Hematopoietic multipotent progenitor cell treated with erythropoietin and hydrocortisone succinate and interleukin-3 and kit ligand, for 4 days (in vitro differentiated cells): ENCODE measurements around the gene PLCH1.

Experiments used
- DNase-seq: peaks from one replicate; pipeline ENCODE4 v3.0.0-alpha.2; 2015

Gene PLCH1

DNA sequence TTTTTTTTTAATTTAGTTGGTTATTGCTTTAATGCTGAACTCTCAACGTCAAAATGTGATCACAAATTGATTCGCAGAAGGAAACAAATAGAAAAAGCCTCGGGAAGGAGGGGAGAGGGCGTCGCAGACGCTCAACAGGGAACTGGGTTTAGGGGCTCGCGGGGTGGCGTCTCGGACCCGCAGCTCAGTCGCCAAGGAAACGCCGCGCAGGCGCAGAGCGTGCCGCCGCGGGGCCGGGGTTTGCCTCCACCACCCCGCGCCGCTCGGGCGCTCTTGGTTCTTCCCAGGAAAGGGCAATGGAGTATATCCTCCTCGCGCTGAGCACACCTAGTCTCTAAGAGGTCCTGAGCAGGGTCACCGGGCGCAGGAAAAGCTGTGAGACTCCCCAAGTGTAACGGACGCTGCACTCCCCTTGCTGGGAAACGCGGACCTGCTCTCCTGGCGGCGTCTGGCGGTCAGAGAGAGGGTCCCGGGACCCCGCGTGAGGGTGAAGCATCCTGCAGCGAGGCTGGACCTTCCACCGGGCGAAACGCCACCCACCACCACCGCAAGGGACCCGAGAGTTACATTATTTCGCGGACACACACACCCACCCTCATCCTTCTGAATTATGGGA is 753 bp downstream of the PLCH1 start:
- peak; percentile 52 for DNase-seq

DNA sequence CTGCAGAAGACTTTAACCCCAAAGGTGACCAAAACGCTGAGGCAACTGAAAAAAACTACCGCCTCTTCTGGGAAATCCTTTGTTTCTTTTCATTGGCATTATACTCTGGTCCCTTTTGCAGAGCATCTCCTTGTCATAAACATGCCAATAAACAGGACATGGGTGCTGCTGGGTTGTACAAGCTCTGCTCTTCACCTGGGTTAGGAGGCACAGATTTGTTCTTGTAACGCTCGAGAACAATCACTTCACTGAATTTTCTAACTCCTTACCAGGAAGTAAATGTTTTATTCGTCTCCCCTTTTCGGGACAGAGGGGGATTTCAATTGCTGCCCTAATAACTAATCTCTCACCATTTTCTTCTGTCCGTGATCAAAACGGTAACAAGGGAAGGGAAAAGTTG is 1.3 kb downstream of the PLCH1 start:
- DNase-seq: no peak

DNA sequence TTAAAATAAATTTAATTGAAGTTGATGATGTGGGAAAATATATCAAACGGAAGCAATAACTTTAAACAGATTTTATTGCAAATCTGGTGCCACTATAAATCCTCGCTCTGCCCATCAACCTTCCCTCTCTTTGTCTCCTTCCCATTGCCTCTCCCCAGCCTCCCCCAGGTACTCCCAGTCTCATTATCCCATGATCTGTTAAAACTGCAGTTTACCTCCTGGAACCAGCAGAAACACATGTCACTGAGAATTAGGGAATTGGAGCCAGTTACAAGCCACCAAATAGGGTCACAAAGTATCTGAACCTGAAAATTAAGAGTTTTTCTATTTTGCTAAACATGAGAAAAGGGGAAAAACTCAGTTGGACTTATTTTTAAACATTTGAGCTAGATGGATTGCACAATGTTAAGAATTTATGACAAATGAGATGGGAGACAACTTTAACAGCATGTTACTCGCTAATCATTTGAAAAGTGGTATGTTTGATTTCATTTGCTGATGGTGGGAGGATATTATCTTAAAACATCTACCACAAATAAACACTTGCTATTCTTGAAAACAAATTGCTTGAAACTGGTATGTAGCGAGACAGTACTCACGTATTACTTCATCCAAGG is 2.4 kb downstream of the PLCH1 start:
- DNase-seq: no peak

DNA sequence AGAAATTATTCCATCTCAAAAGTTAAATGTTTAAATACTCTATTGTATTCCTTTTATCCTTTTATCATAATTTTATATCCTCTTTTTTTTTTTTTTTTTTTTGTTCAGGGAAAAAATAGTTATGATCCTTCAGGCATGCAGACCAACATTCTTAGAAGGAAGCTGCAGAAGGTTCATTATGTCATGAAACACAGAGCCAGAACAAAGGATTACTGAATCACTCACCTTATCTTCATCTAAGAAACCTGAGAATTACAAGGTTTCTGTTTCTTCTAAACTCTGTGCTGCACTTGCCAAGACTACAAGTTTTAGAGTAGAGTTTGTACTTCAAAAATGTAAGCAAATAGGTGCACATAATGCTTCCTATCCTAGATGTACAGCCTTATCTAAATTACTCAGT is 3.3 kb downstream of the PLCH1 start:
- DNase-seq: no peak

DNA sequence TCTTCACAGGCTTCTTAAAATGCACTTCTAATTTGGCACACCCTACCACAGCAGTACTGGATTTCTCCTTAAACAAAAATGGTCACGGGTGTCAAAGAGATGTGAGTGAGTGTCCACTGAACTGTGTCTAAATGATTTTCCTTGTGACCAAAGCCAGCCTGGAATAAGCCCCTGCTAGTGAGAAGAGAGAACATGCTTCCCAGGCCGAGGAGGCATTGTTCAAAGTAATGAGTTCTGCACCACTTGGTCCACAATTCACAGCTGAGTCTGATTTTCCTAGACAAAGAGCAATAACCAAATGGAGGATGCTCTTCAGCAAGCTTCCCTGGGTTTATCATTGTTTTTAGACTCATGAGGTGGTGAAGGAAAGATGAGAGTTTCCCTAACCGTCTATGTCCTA is 3.8 kb downstream of the PLCH1 start:
- no peak for DNase-seq

DNA sequence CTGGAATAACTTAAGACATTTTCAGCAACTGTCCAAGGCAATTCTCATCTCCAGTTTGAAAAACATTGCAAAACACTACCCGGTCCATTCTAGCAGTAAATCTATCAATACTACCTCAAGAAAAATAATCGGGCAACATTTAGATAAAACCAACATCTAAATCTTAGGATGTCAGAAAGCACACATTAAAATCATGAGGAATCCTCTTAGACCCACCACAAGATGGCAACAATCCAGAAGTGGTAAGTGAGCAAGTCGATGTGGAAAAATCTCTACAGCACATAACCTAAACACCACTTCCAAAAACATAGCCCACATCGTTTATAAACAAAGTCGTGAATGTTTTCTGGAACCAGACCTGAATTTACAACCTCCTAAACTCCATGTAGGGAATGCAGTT is 5.7 kb downstream of the PLCH1 start:
- DNase-seq: peak; percentile 49

DNA sequence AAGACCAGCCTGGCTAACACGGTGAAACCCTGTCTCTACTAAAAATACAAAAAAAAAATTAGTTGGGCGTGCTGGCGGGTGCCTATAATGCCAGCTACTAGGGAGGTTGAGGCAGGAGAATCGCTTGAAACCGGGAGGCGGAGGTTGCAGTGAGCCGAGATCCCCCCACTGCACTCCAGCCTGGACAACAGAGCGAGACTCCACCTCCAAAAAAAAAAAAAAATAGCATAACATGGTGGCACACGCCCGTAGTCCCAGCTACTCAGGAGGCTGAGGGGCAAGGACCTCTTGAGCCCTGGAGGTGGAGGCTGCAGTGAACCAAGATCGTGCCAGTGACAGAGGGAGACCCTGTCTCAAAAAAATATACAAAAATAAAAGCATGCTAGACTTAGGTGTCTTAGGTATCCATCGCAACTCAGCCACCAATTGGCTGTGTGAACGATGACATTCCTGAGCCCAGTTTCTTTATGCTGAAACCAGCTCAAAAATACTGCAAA is 6.2 kb downstream of the PLCH1 start:
- DNase-seq: no peak

DNA sequence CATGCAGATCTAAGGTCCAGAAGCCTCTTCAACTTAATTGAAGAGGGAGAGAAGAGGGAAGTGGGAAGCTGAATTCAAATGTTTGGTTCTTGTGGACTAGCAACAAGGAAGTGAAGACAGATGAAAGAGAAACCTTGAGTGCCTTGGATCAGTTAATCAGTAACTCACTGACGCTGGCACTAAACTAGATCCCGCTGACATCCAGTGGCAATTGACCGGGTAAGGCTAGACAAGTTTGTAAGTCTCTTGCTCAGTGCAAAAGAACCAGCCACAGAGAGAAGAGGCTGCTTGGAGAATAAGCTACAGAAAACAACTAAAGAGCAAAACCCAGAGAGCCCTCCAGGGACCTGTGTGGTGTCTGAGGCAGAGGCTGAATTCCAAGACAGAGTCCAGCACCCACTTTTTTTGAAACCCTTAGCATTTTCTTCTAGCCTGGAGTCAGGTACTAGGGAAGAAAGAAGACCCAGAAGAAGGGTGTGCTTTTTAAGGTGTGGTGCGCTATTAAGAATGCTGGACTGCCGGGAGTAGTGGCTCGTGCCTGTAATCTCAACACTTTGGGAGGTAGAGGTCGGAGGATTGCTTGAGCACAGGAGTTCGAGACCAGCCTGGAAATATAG is 6.9 kb downstream of the PLCH1 start:
- DNase-seq: peak; percentile 42

DNA sequence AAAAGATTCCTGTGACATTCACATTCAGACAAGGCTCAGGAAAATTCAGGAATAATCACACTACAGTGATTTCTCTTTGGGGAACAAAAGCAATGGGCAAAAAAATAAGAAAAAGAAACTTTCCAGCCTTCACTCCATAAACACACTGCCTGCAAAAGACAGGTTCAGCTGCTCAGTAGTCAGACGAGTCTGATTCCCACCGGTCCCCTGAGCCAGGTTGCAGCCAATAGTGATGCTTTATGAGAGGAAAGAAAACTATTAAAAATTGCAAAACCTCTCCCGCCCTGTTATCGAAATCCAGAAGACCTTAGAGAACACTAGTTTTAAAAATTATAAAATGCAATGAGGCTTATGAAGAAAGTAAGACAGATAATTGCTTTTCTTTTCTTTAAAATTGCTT is 8.5 kb downstream of the PLCH1 start:
- no peak for DNase-seq

DNA sequence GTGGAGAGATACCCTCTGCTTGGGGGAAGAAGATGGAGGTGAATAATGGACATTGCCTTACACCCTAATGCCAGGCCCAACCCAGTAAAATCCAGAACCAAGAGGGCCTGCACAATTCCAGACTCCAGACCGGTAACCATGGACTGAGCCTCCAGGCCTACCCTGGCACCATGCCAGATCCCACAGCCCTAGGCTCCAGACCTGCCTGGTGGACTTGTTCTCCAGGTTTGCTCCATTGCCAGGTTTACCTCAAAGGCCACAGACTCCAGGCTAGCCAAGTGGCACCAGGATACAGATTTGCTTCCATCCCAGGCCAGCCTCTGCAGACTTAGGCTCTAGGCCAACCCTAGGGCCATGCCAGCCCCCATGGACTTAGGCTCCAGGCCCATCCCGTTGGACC is 14.0 kb downstream of the PLCH1 start:
- DNase-seq: no peak

DNA sequence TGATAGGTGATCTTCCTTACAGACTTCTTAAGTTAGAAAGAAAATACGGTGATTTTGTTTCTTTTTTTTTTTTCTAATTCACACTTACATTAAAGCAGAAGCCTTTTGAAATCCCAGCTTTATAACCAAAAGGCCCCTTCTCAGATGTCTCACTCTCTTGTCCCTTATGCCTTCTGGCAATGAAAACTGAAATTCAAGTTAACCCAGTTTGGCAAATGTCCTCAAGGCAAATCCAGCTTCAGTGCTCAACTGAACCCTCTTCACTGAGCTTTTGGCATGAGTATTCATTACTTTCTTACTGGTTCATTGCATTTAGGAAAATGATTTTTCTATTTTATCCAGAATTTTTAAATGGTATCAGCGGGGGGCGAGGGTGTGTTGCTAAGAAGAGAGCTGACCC is 17.0 kb downstream of the PLCH1 start:
- no peak for DNase-seq

DNA sequence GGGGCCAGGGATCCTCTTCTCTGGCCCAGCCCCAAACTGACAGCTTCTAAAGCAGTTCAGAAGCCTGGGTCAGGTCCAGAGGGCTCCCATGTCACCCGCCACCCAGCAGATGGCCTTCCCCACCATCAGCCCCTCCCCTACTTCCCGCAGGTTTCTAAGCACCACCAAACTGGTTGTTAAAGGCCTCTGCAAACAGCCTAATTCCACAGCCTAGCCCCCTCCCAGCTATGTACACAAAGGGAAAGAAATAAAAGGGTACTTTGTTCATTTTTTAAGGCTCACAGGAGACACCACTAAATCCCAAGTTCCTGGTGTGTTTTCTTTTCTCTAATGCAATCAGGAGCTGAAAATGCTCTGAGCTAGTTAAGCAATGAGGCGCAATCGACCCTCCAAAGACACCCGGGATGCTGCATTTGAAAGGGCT is 30.6 kb downstream of the PLCH1 start:
- DNase-seq: peak; percentile 5

DNA sequence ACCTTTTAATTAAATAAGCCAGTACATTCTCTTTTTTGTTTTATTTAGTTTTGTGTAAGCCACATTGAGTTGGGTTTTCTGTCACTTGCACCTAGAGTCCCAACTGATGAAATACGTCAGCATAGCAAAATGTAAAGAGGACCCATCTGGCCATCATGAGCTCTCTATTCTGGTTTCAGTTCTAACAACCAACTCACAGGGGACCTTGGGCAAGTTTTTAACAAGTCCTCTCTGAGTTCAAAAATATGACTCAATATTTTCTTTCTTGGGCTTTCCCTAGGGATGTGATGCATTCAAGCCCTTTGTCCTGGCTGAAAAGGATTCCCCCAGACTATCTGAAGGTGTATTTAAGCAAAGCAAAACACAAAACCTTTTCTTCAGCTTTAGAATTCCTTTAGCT is 32.9 kb downstream of the PLCH1 start:
- DNase-seq: no peak

DNA sequence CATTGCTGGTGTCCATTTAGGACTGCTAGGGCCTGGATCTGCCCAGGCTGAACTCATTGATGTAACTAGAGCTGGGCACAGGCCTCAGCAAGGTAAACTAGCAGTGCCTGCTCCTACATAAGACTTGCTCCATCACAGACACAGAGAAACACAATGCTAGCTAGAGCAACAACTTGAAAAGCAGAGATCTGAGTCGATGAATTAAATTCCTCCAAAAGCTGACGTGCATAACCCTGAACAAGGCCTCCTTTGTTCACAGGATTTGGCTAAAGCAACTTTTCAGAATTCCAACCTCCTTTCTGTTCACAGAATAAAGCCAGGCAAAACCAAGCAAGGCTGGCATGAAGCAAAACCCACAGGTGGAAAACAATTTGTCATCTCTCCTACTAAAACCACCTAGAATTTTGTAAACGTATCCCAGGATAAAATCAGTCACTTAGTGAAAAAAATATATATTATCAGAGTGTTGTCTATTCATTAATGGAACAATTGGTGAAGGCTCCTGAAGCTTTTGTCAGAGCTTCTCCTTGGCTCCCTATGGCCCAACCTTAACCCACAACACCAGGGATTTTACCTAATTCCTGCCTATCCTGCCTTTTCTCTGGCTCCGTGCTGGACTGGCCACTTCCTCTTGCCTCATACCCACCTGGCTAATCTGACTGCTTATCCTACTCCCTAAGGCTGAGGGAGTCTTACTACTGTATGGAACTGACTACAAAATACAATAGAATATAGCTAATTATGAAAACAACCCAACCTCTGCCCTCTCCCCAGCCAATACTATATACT is 39.9 kb downstream of the PLCH1 start:
- no peak for DNase-seq

DNA sequence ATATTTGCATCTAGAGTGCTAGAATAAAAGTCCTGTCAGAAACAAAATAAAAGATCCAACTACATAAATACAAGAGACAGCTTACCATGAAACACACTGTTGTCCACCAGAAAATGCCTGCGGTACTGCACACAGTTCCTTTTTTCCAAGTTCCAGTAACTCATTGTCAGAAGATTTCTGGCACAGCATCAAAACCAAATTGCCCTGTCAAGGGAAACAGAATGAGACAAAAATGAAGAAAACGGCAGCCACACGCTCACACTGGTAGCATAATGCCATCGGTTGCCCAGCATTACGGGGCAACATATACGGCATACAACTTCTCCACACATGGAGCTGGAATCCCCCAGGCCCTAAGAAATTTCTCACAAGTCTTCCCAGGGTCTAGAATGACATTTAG is 40.8 kb downstream of the PLCH1 start:
- peak; percentile 57 for DNase-seq

DNA sequence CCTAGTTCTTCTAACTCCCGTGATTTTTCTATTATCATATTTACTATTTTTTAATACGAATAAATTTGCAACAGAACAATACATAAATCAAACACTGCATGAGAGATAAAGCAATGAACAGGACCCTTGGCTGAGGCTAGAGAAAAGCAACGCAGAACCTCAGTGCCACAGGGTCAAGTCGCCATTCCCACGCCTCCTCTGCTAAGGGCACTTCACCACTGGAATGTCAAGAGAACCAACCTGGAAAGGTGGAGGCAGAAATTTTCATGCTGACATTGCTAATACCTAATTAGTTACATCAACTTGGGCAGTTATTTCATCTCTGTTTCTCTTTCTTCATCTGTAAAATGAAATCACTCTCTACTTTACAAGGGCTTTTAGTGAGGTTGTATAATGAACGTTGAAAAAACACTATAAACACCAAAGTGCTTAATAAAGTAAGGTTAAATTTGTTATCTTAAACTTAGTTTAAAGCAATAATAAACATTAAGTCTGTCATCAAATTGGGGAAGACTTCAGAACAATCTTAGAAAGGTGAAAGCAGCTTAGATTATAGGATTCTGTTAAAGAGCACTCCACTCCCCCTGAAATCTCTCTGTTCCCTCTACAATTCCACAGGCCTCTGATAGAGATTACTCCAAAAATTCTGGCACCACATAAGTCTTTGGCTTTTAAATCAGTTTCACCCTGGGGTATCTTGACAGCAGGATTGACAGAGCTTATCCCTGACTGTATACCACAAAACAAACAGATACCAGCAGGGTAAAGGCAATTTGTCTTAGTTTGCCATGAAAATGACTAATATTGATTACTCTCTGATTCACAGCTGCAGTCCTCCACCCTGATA is 41.9 kb downstream of the PLCH1 start:
- no peak for DNase-seq

DNA sequence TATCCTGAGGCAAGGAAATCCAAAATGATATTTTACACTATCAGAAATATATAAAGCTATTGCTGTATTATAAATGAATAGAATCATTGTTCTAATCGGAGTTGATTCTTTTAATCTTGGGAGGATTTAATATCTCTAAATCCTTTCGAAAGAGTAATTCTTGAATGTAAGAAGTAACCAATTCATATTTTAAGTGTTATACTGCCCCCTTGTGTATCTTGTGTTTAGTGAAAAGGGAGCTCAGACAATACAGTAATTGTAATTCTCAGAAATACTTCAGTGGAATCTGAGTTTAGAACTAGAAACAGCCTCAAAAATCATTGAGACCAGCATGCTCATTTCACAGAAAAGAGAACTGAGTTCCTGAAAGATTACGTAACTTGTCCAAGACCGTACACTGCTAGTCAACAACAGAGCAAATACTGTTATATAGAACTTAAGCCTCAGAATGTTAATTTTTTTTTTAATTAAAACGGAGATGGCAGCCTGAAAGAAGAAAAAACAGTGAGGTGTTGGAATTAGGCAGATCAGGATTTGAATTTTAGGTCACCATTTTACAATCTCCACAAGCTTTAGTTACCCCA is 42.9 kb downstream of the PLCH1 start:
- peak; percentile 91 for DNase-seq

DNA sequence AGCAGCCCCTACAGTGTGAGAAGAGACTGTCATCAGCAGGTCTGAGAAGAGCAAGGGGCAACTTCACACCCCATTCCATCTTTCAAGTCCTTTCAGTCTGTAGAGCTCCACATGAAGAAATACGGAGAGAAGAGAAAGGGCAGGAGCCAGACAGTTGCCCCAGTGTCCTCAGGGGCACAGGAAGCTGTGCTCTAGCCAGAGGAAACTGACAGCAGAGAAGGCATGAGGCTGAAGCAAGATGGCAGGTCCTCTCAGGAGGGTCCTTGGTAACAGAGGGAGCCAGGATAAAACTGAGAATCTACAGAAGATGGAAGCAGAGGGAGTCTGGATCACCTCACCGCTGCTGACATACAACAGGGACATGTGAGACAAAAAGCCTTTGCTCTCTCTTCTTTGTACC is 47.3 kb downstream of the PLCH1 start:
- no peak for DNase-seq

DNA sequence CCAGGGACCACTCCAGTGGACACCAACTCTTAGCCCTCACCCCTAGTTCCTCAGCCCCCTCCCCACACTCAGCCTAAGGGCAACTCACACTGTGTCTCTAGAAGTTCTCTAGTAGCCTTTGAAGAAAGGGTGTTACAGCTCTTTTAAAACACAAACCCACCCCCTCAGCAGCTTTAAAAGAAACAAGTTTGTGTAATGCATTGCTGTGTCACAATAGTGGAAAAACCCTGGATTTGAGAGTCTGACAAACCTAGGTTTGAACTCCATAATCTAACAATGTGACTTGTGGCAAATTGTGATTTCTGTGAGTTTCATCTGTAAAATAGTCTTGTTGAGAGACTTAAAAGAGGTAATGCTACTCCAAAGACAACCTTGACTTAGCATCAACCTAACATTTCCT is 54.0 kb downstream of the PLCH1 start:
- DNase-seq: no peak

DNA sequence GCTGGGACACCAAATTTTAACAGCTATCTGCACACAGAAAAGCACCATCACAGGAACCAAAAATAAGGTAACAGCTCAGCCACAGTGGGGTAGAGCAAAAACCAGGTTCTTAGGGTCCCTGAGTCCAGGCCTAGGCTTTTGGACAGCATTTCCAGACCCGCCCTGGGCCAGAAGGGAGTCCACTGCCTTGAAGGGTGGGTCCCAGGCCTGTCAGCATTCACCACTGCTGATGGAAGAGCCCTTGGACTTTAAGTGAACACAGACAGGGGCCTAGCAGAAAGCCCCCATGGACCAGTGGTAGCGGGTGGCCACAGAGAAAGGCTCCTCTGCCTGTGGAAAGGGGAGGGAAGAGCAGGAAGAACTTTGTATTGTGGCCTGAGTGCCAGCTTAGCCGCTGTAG is 56.4 kb downstream of the PLCH1 start:
- no peak for DNase-seq

DNA sequence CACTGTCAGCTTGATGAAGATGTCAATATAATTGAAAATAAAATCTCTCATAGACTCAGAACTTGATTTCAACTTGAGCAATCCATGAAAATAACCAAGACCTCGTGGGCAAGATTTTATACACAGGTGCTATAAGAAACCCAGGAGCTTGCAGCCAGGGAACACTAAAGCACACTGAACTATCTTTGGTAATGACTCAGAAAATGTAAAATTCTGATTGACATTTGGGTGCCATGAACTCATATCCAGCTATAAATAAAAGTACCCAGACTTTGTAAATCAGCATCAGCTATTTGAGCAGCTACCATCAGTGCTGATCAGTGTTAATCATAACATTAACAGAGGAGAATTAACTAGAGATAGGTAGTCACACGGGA is 61.5 kb downstream of the PLCH1 start:
- DNase-seq: no peak
